ENCODE data around the gene SETX. TPM values are rescaled to one million over a fixed set of nuclear protein-coding genes. Genes with fewer than 3 reads are reported as not detected.
A peak's percentile ranks its signal among the peaks of the same experiment; 100 is the strongest.

The SETX gene
- total RNA-seq, 2 donors from 2014 or later: 26.7 to 30.4 TPM

- DNase-seq (peak in 3 of 4 donors; percentile 13 to 66 (median 22)), ATAC-seq (peak; percentile 65)
- 69 to 80% methylated on average over 14 of the region's 14 CpGs for WGBS, 2 donors
- no peaks in the 10 kb centered on the region for H3K9me3 ChIP-seq
- H3K4me3 ChIP-seq: no peak overlapping the region
- no peak for TF ChIP-seq POLR2A (IDR thresholded peaks at IDR 0.05)
- no peak for TF ChIP-seq CTCF (IDR thresholded peaks at IDR 0.05)
- H3K27me3 ChIP-seq: no peaks in the 10 kb centered on the region
- peak overlapping the region in 2 of 4 donors; percentile 11 to 55 for H3K27ac ChIP-seq
- intact Hi-C loops (cut with DNase I): no loop called here
- H3K4me1 ChIP-seq: no peaks in the 10 kb centered on the region
- H3K36me3 ChIP-seq (replicated peaks in 1 of 2; ENCODE audit: insufficient read depth in 1 of 2, low read depth in 2 of 2): peaks cover 0 to 5% of the 10 kb centered on the region in 2 donors
These were observed 17.6 kb upstream of the SETX start for GRCh38 chr9:132372177-132373095.

GRCh38 chr9:132370592-132370991 lies 15.8 kb upstream of the SETX start:
- H3K36me3 ChIP-seq (replicated peaks in 1 of 2; ENCODE audit: insufficient read depth in 1 of 2, low read depth in 2 of 2): no peaks in the 10 kb centered on the region
- DNase-seq (no peak), ATAC-seq (no peak)
- no peaks in the 10 kb centered on the region for H3K9me3 ChIP-seq
- no peaks in the 10 kb centered on the region for H3K4me1 ChIP-seq
- TF ChIP-seq CTCF (IDR thresholded peaks at IDR 0.05) (no peak), POLR2A (IDR thresholded peaks at IDR 0.05) (no peak)
- intact Hi-C loops (cut with DNase I): no loop called here
- H3K27me3 ChIP-seq: no peaks in the 10 kb centered on the region
- WGBS, 2 donors: 82 to 89% methylated on average over 4 of the region's 4 CpGs
- H3K27ac ChIP-seq: no peak overlapping the region
- H3K4me3 ChIP-seq: no peak overlapping the region

- ATAC-seq: no peak
- DNase-seq: no peak
- no peaks in the 10 kb centered on the region for H3K4me1 ChIP-seq
- intact Hi-C loops (cut with DNase I): no loop called here
- no peak overlapping the region for H3K27ac ChIP-seq
- no peak overlapping the region for H3K4me3 ChIP-seq
- no peaks in the 10 kb centered on the region for H3K9me3 ChIP-seq
- no peaks in the 10 kb centered on the region for H3K36me3 ChIP-seq (replicated peaks in 1 of 2; ENCODE audit: insufficient read depth in 1 of 2, low read depth in 2 of 2)
- H3K27me3 ChIP-seq: no peaks in the 10 kb centered on the region
- WGBS, 2 donors: 87 to 91% methylated on average over 4 of the region's 4 CpGs
- TF ChIP-seq CTCF (IDR thresholded peaks at IDR 0.05) (no peak), POLR2A (IDR thresholded peaks at IDR 0.05) (no peak)
These were observed 14.6 kb upstream of the SETX start for GRCh38 chr9:132369421-132369820.

GRCh38 chr9:132367613-132368313 lies 13.0 kb upstream of the SETX start:
- H3K27ac ChIP-seq: no peak overlapping the region
- H3K4me3 ChIP-seq: no peak overlapping the region
- TF ChIP-seq POLR2A (IDR thresholded peaks at IDR 0.05) (no peak), CTCF (IDR thresholded peaks at IDR 0.05) (no peak)
- no peaks in the 10 kb centered on the region for H3K27me3 ChIP-seq
- H3K4me1 ChIP-seq: no peaks in the 10 kb centered on the region
- no peaks in the 10 kb centered on the region for H3K9me3 ChIP-seq
- WGBS, 2 donors: 75 to 76% methylated on average over 12 to 13 of the region's 13 CpGs
- no peaks in the 10 kb centered on the region for H3K36me3 ChIP-seq (replicated peaks in 1 of 2; ENCODE audit: insufficient read depth in 1 of 2, low read depth in 2 of 2)
- no peak for ATAC-seq
- intact Hi-C loops (cut with DNase I): no loop called here
- no peak for DNase-seq
